Ishikawa (cell line): ENCODE results near the gene TRHDE.

Experiments
- CEBPB ChIP-seq: IDR thresholded peaks from 2 replicates; pipeline ENCODE4 v1.6.1; 2012
- CREB1 ChIP-seq: IDR thresholded peaks from 2 replicates; pipeline ENCODE4 v1.6.1; 2012; ENCODE audit warnings: low read depth
- EGR1 ChIP-seq: IDR thresholded peaks from 2 replicates; pipeline ENCODE4 v1.6.1; 2012
- EP300 ChIP-seq: IDR thresholded peaks from 2 replicates; pipeline ENCODE4 v1.6.1; 2012; ENCODE audit warnings: borderline replicate concordance
- YY1 ChIP-seq: IDR thresholded peaks from 2 replicates; pipeline ENCODE4 v1.6.1; 2012; ENCODE audit warnings: low read depth
- ZBTB7A ChIP-seq: IDR thresholded peaks from 2 replicates; pipeline ENCODE4 v1.6.1; 2012; ENCODE audit warnings: low read depth
- TF ChIP-seq, protein P1 (sequence below): IDR thresholded peaks from 2 replicates; pipeline ENCODE4 v1.6.1; 2012
- TF ChIP-seq, protein P2 (sequence below): IDR thresholded peaks from 2 replicates; pipeline ENCODE4 v1.6.1; 2012; ENCODE audit warnings: low read depth, mild to moderate bottlenecking
- TF ChIP-seq, protein P3 (sequence below): IDR thresholded peaks from 2 replicates; pipeline ENCODE4 v1.6.1; 2012

DNA sequence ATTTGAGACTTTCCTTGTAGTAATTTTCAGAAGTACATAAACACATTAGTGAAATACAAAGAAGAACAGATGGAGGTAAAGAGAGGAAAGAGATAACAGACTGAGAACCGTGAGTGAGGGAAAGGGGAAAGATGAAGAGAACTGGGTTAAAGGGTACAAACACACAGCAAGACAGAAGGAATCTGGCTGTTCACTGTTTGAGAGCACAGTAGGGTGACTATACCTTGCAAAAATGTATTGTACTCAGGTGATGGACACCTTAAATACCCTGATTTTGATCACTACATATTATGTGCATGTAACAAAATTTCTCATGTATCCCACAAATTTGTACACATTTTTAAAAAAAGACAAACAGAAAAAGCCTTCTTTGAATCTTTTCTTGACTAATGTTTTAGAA is 2.7 kb upstream of the TRHDE start:
- TF ChIP-seq, protein P1, sequence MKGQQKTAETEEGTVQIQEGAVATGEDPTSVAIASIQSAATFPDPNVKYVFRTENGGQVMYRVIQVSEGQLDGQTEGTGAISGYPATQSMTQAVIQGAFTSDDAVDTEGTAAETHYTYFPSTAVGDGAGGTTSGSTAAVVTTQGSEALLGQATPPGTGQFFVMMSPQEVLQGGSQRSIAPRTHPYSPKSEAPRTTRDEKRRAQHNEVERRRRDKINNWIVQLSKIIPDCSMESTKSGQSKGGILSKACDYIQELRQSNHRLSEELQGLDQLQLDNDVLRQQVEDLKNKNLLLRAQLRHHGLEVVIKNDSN, result no peak
- TF ChIP-seq CEBPB (no peak), EP300 (no peak), YY1 (no peak), ZBTB7A (no peak), CREB1 (no peak), EGR1 (no peak)
- TF ChIP-seq, protein P2, sequence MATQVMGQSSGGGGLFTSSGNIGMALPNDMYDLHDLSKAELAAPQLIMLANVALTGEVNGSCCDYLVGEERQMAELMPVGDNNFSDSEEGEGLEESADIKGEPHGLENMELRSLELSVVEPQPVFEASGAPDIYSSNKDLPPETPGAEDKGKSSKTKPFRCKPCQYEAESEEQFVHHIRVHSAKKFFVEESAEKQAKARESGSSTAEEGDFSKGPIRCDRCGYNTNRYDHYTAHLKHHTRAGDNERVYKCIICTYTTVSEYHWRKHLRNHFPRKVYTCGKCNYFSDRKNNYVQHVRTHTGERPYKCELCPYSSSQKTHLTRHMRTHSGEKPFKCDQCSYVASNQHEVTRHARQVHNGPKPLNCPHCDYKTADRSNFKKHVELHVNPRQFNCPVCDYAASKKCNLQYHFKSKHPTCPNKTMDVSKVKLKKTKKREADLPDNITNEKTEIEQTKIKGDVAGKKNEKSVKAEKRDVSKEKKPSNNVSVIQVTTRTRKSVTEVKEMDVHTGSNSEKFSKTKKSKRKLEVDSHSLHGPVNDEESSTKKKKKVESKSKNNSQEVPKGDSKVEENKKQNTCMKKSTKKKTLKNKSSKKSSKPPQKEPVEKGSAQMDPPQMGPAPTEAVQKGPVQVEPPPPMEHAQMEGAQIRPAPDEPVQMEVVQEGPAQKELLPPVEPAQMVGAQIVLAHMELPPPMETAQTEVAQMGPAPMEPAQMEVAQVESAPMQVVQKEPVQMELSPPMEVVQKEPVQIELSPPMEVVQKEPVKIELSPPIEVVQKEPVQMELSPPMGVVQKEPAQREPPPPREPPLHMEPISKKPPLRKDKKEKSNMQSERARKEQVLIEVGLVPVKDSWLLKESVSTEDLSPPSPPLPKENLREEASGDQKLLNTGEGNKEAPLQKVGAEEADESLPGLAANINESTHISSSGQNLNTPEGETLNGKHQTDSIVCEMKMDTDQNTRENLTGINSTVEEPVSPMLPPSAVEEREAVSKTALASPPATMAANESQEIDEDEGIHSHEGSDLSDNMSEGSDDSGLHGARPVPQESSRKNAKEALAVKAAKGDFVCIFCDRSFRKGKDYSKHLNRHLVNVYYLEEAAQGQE, result no peak
- TF ChIP-seq, protein P3, sequence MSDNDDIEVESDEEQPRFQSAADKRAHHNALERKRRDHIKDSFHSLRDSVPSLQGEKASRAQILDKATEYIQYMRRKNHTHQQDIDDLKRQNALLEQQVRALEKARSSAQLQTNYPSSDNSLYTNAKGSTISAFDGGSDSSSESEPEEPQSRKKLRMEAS, result no peak
